Left lung (tissue), 10 donors: ENCODE results near the gene LRRC73. TPM values are rescaled to one million over a fixed set of nuclear protein-coding genes. Genes with fewer than 3 reads are reported as not detected.
"Not testable (repeated sequence)": the region's sequence is repeated elsewhere in the genome, so short reads cannot be mapped to it uniquely, and the experiment has no call there.

ENCODE experiments used
- ATAC-seq: fragments of 200-7000 bp; cut with Tn5 transposase; one replicate; pipeline ENCODE4 v1.9.1; 2020; ENCODE audit warnings: moderate library complexity
- DNase-seq, 4 donors: peaks; one replicate each; pipeline ENCODE4 v3.0.0-alpha.2; 2013 to 2020
- H3K27ac ChIP-seq, 2 donors: fragments of 200-600 bp; sonication (generic) in 1 of 2; one replicate each; pipeline versions ENCODE4 v1.5.0 to v1.8.0; 2020 to 2021
- H3K27me3 ChIP-seq, 2 donors: fragments of 200-600 bp; sonication (generic) in 1 of 2; one replicate each; pipeline versions ENCODE4 v1.5.0 to v1.8.0; 2020 to 2021
- H3K36me3 ChIP-seq, 2 donors: fragments of 200-600 bp; sonication (generic) in 1 of 2; one replicate each; pipeline versions ENCODE4 v1.5.0 to v1.8.0; 2020 to 2021
- H3K4me1 ChIP-seq, 2 donors: fragments of 200-600 bp; one replicate each; pipeline ENCODE4 v1.8.0; 2021
- H3K4me3 ChIP-seq, 2 donors: fragments of 200-600 bp; sonication (generic) in 1 of 2; one replicate each; pipeline versions ENCODE4 v1.5.0 to v1.8.0; 2020 to 2021; ENCODE audit warnings: mild to moderate bottlenecking in 1 of 2
- H3K9me3 ChIP-seq, 2 donors: fragments of 200-600 bp; sonication (generic) in 1 of 2; one replicate each; pipeline versions ENCODE4 v1.5.0 to v1.8.0; 2020 to 2021
- CTCF ChIP-seq, 2 donors: fragments of 200-600 bp; sonication (generic) in 1 of 2; IDR thresholded peaks; one replicate each; pipeline versions ENCODE4 v1.5.0 to v1.8.0; 2021; ENCODE audit warnings: antibody characterized with exemption in 2 of 2
- intact Hi-C, 2 donors: fragments of 100-400 bp; cut with DNase I; formaldehyde crosslinking; loops; one replicate each; pipeline versions ENCODE4 v1.11.2 to v1.14.2; 2022
- polyA plus RNA-seq, 6 donors: library from polyadenylated mRNA; unstranded; fragments of 120-200 nt; gene quantifications; one replicate each; pipeline ENCODE4 v1.2.1, GENCODE V29; 2013; ENCODE audit not compliant: insufficient read length in 6 of 6
- total RNA-seq, 2 donors: library from RNA; stranded (reverse); fragmentation: NEBNext Ultra II Directional; extraction: Animal tissue kit (Norgen Biotek cat#: 25700); gene quantifications; one replicate each; pipeline ENCODE4 v1.2.1, GENCODE V29; 2021
- donor health status: DM: no; HTN: yes; CAD: no.
- donor health status: DM: no; HTN: no; CAD: no.

The LRRC73 gene
- total and polyA plus RNA-seq, 8 donors: 0.30 to 1.5 (median 0.60) TPM

- TF ChIP-seq CTCF (IDR thresholded peaks at IDR 0.05): no peak
- H3K9me3 ChIP-seq: no peaks in the 10 kb centered on the region
- H3K27me3 ChIP-seq: peaks cover 0 to 11% of the 10 kb centered on the region in 2 donors
- intact Hi-C loops: loop anchor here (10.0 kb wide), 2 partner anchors 49 to 239 kb away; partner anchors contain the start of gene DLK2 (in 1 of the 2)
- H3K4me3 ChIP-seq: no peak overlapping the region
- H3K27ac ChIP-seq: no peak overlapping the region
- DNase-seq (no peak), ATAC-seq (no peak)
- peaks cover 3 to 74% of the 10 kb centered on the region in 2 donors for H3K36me3 ChIP-seq
- peaks cover 0 to 9% of the 10 kb centered on the region in 2 donors for H3K4me1 ChIP-seq
Observed at GRCh38 chr6:43503443-43503842, 6.7 kb downstream of the LRRC73 start.

GRCh38 chr6:43502666-43503065 is 7.5 kb downstream of the LRRC73 start:
- no peak overlapping the region for H3K4me3 ChIP-seq
- H3K27me3 ChIP-seq: peaks cover 0 to 3% of the 10 kb centered on the region in 2 donors
- intact Hi-C loops: loop anchor here (10.0 kb wide), 2 partner anchors 48 to 238 kb away; partner anchors contain the start of gene DLK2 (in 1 of the 2)
- no peak overlapping the region for H3K27ac ChIP-seq
- H3K4me1 ChIP-seq: peaks cover 0 to 9% of the 10 kb centered on the region in 2 donors
- no peaks in the 10 kb centered on the region for H3K9me3 ChIP-seq
- DNase-seq (no peak), ATAC-seq (no peak)
- TF ChIP-seq CTCF (IDR thresholded peaks at IDR 0.05): no peak
- H3K36me3 ChIP-seq: peaks cover 3 to 82% of the 10 kb centered on the region in 2 donors

GRCh38 chr6:43500921-43501320 is 9.2 kb downstream of the LRRC73 start:
- no peak overlapping the region for H3K4me3 ChIP-seq
- DNase-seq (no peak), ATAC-seq (no peak)
- TF ChIP-seq CTCF (IDR thresholded peaks at IDR 0.05): no peak
- no peak overlapping the region for H3K27ac ChIP-seq
- no peaks in the 10 kb centered on the region for H3K27me3 ChIP-seq
- H3K9me3 ChIP-seq: no peaks in the 10 kb centered on the region
- intact Hi-C loops: loop anchor here (10.0 kb wide), 2 partner anchors 46 to 236 kb away; partner anchors contain the start of gene DLK2 (in 1 of the 2)
- H3K4me1 ChIP-seq: peaks cover 0 to 5% of the 10 kb centered on the region in 2 donors
- H3K36me3 ChIP-seq: peaks cover 3 to 81% of the 10 kb centered on the region in 2 donors

- no peak overlapping the region for H3K4me3 ChIP-seq
- no peak for DNase-seq
- H3K27me3 ChIP-seq: no peaks in the 10 kb centered on the region
- no peaks in the 10 kb centered on the region for H3K9me3 ChIP-seq
- H3K27ac ChIP-seq: peak overlapping the region in 1 of 2 donors; percentile 24
- H3K4me1 ChIP-seq: peaks cover 0 to 21% of the 10 kb centered on the region in 2 donors
- intact Hi-C loops: no loop called here
- H3K36me3 ChIP-seq: peaks cover 3 to 64% of the 10 kb centered on the region in 2 donors
- TF ChIP-seq CTCF (IDR thresholded peaks at IDR 0.05): no peak
- no peak for ATAC-seq
Observed at GRCh38 chr6:43499028-43499815, 10.9 kb downstream of the LRRC73 start.

- H3K4me3 ChIP-seq, ATAC-seq, H3K9me3 ChIP-seq, H3K27me3 ChIP-seq, intact Hi-C loops, DNase-seq, H3K27ac ChIP-seq: not testable (repeated sequence)
- Histone ChIP-seq H3K36me3 (peaks cover 3 to 58% of the 10 kb centered on the region in 2 donors), H3K4me1 (peaks cover 0 to 21% of the 10 kb centered on the region in 2 donors)
Observed at GRCh38 chr6:43498291-43498690, 11.9 kb downstream of the LRRC73 start.
